Activated naive CD4-positive, alpha-beta T cell treated with anti-CD3 and anti-CD28 coated beads, Interleukin-2, amount 50 U/mL, for 72 hours (primary cell): ENCODE data around the gene TSPAN13. TPM values are rescaled to one million over a fixed set of nuclear protein-coding genes. Genes with fewer than 3 reads are reported as not detected.

ENCODE experiments used
- ATAC-seq, 2 donors: fragments of 150-1000 bp; cut with Tn5 transposase; 2 replicates each; pipeline ENCODE4 v1.10.0; 2021; ENCODE audit warnings: mild to moderate bottlenecking in 2 of 2, moderate library complexity in 2 of 2
- DNase-seq, 2 donors: peaks; one replicate each; pipeline ENCODE4 v3.0.0; 2021 to 2022; ENCODE audit warnings: low spot score in 2 of 2
- H3K27ac Mint-ChIP-seq, 2 donors: one replicate each; pipeline ENCODE4 v1.8.0; 2022; ENCODE audit warnings: mild to moderate bottlenecking in 2 of 2, mixed read lengths in 2 of 2
- H3K36me3 Mint-ChIP-seq, 2 donors: one replicate each; pipeline ENCODE4 v1.8.0; 2022; ENCODE audit warnings: mixed read lengths in 2 of 2
- H3K9me3 Mint-ChIP-seq, 2 donors: one replicate each; pipeline ENCODE4 v1.8.0; 2022; ENCODE audit warnings: mixed read lengths in 2 of 2
- total RNA-seq, 2 donors: library from RNA; stranded (reverse); gene quantifications; one replicate each; pipeline ENCODE4 v1.2.3, GENCODE V29; 2022

TSPAN13 gene
- total RNA-seq, 2 donors from 2014 or later: 0.34 to 1.2 TPM

DNA sequence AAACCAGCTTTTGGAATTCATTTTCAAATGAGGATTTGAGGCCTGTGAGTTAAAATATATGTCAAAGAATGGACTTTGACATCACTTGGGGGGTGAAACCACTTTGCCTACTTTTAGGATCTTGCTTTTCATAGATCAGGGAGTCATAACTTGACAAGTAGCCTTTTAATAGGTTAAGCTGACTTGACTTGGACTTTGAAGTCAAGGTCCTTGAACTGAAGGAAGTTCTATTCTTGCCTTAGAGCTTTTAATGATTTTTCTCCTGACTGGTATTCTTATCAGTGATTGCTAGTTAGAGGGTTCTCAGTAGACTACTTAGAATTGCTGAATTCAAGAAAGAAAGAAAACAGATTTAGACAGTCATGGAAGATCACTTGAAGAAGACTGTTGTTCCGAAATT lies 33.6 kb downstream of the TSPAN13 start:
- H3K36me3 Mint-ChIP-seq: no peaks in the 10 kb centered on the region

DNA sequence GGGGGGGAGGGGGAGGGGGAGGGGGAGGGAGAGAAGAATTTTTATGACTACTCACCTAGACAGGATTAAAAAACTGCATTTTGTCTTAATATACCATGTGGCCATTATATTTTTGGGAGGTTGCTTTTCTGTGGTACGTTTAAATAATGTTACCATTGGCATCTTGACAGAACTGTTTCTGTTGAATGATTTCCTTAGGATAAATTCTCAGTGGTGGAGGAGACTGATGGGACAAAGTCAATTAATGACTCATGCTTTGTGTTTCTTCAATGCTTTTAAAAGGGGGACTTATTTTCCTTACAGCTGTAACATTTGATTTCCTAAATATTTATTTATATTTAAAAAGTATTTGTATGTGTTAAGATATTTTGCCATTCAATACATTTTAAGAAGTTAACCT lies 37.5 kb downstream of the TSPAN13 start:
- Mint-ChIP-seq H3K9me3 (no peaks in the 10 kb centered on the region), H3K27ac (no peak overlapping the region), H3K36me3 (no peaks in the 10 kb centered on the region)
- ATAC-seq (no peak), DNase-seq (no peak)

More for the DNA sequence above, 33.6 kb downstream of the TSPAN13 start:
- no peak for DNase-seq
- ATAC-seq: no peak
- Mint-ChIP-seq H3K9me3 (no peaks in the 10 kb centered on the region), H3K27ac (no peak overlapping the region)

DNA sequence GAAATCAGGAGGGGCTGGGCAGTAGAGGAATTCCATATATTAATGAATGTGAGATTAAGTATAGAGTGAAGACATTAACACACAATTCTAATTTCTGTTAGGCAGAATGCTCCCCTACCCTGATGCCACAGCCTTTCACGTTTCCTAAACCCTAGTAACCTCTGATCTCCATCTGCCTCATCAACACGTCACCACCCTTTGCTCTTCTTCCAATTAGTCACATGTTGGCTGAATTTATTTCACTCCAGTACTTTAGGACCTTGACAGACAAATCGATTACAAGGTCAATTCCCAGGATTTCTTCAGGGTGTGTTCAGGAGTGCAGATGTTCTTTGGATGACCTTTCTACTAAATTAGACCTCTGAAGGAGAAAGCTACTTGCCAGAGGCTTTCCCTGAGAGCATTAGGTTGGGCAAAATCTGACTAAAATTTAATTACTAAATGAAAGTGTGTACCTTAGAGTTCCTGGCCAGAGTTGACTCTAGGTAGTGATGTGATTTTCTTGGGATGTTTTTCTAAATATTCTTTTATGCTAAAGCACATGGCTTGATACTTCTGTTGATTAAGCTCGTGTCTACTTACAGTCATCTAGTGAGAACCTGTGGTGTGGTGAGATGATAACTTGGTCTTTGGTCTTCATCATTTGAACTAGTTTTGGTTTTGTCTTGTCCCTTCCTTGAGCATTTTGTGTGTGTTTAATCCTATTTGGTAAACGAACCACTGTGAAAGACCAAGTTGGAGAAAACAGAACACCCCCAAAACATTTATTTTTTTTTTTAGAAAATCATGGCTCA lies 38.5 kb downstream of the TSPAN13 start:
- H3K36me3 Mint-ChIP-seq: no peaks in the 10 kb centered on the region
- H3K27ac Mint-ChIP-seq: no peak overlapping the region
- H3K9me3 Mint-ChIP-seq: no peaks in the 10 kb centered on the region
- DNase-seq (no peak), ATAC-seq (peak in 1 of 2 donors; percentile 82)

DNA sequence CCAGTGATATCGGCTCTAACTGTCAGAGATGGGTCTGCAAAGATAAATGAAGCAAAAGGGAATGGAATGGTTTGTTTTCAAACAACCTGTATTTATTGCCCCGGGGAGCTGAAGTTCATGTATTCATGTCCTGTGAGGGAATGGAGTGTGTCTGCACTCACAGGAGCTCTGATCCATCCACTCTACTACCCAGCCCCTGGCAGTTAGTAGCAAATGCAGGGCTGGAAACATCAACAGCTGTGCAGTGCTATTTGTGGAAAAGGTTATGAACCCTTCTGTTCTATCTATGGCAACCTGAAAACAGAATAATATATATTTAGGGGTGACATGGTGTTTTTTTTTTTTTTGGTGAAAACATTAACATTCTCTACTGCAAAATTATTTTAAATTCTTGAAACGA lies 41.4 kb downstream of the TSPAN13 start:
- no peak for DNase-seq
- no peaks in the 10 kb centered on the region for H3K36me3 Mint-ChIP-seq
- no peak for ATAC-seq
- no peak overlapping the region for H3K27ac Mint-ChIP-seq
- no peaks in the 10 kb centered on the region for H3K9me3 Mint-ChIP-seq

DNA sequence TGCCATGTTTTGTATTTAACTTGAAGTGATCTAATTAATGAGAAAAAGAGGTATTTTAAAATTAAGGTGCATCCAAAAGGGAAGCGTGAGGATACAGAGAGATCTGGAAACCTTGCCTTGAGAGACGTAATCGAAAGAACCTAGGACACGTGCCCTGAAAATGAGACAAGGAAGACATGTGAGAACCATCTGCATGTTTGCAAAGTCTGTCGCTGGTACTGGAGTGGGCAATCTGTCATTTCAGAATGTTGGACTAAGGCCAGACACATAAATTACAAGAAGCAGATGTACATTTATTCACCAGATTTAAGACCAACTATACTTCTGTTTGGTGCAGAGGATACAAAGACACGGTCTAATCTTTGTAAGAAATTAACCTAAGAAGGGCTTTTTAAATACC lies 42.1 kb downstream of the TSPAN13 start:
- no peak overlapping the region for H3K27ac Mint-ChIP-seq
- H3K9me3 Mint-ChIP-seq: no peaks in the 10 kb centered on the region
- H3K36me3 Mint-ChIP-seq: no peaks in the 10 kb centered on the region
- ATAC-seq (no peak), DNase-seq (no peak)

DNA sequence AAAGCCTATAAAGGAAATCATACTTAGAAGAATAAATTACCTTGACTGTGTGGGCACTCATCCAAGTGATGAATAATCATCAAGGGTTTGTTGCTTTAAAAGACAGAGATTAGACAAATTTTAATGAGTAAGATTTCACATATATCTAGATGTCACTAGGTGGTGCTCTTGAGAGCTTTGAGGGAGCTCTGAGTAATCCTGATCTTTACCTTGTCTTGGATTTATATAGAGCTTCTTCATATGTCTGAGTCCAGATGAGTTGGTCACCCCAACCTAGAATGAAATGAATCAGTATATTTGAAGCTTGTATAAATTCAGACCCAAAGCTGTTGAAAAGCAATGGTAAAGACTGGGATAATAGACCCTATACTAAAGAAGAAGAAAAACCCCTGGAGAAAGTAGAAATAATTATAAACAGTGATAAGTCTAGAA lies 47.6 kb downstream of the TSPAN13 start:
- DNase-seq (no peak), ATAC-seq (peak; percentile 67 to 88)
- no peak overlapping the region for H3K27ac Mint-ChIP-seq
- no peaks in the 10 kb centered on the region for H3K36me3 Mint-ChIP-seq
- H3K9me3 Mint-ChIP-seq: no peaks in the 10 kb centered on the region

DNA sequence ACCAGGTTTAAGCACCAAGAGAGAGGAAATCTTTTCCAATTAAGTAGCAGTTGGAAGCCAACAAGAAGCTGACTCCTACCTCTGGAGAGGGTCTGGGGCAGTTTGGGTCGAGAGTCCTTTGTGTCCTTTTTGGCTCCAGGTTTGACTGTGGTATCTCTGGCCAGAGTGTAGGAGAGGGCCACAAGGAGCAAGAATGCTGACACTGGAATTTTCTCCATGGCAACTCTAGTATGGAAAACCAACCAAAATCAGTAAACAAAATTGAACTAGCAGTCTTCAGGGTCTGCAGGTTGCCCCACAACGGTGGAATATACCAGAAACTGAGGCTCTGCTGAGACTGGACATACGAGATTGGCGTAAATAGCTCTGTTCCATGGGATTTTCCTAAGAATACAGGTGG lies 48.0 kb downstream of the TSPAN13 start:
- no peaks in the 10 kb centered on the region for H3K9me3 Mint-ChIP-seq
- no peak overlapping the region for H3K27ac Mint-ChIP-seq
- no peaks in the 10 kb centered on the region for H3K36me3 Mint-ChIP-seq
- ATAC-seq (no peak), DNase-seq (no peak)

DNA sequence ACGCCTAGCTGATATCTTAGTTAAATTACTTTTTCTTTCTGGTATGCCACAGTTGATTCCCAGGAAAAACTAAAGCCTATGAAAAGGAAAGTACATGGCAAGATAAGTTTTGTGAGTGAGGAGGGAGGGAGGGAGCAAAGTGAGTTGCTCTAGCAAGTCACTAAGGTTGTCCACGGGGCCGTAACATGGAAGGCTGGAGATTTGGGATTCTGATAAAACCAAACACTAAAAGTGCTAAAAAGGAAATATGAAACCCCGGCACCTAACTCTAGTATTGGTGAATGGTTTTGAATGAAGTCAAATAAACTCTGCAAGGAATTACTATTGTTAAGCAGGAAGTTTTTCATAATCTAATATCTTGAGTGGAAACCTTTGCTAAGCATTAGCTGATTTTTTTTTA lies 49.6 kb downstream of the TSPAN13 start:
- no peak overlapping the region for H3K27ac Mint-ChIP-seq
- no peak for DNase-seq

DNA sequence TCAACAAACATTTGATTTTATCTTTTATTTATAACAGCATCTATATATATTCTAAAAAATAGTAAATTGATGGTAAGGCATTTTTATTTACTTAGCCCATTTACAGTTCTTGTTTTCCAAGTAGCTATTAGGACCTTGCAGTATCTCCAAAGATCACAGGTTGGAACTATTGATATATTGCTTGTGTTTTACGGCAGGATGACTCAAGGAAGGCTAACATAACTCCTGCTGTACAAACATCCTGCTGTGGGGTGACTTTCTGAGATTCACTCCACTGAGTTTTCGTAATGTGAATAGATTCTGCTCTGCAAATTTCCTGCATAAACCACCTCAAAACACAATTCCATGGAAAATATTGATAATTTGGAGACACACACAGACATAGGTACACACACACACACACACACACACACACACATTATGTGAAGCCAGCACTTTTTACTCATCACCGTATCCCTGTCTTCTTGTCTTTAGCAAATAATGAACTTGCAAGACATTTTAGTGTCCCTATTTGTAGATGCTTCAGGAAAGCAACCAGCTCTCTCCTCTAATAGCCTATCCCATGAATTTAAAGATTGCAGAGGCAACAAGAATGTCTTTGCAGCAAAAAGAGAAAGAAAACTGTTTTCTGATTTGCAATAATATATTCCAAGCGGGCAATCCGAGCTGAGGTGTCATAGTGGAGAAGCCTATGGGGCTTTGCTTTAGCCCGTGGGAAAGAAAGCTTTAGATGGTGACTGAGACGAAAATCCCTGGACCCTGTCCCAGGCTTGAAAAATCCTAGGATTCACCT lies 50.5 kb downstream of the TSPAN13 start:
- DNase-seq: no peak
- ATAC-seq: no peak
- Mint-ChIP-seq H3K9me3 (no peaks in the 10 kb centered on the region), H3K27ac (no peak overlapping the region), H3K36me3 (no peaks in the 10 kb centered on the region)

More for the DNA sequence above, 49.6 kb downstream of the TSPAN13 start:
- ATAC-seq: no peak
- H3K36me3 Mint-ChIP-seq: no peaks in the 10 kb centered on the region
- H3K9me3 Mint-ChIP-seq: no peaks in the 10 kb centered on the region

DNA sequence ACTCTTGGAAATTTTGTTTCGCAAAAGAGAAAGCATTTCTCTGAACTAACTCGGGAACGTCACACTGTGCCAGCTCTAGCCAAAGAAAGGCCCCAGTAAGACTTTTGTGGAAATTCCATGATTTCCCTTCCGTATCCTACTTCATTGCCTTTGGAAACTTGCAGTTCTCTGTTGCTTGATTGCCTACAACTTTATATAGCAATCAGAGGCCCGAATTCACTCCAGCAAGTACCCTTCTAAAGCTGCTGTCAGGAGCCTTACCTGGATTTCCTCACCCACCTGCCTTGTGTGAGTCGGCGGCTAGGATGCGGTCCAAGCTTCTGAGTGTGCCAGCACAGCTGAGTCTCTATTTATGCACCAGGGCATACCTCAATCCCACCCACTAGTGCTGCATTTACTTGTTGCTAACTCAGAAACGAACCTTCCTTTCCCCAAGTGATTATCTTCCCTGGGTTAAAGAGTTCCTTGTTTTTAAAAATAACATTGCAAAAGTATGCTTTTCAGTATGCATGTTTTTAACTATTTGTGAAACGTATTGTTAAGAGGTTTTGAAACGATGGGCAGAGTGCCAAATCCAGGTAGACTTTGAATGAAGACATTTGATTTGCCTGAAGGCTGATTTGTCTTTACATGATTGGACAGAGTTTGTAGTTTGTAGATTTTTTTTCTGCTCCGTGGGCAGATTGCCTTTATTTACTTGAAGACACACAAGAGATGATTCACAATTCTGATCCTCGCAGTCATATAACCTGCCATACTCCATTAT lies 51.3 kb downstream of the TSPAN13 start, which contains the start of gene AGR2:
AGR2 (minus strand) TSS at position 326 of the 766 bp plus-strand sequence. CDS start 3,203 bp downstream, outside the sequence.
- no peak for DNase-seq
- no peak for ATAC-seq
- Mint-ChIP-seq H3K27ac (no peak within 1 kb of the TSS), H3K9me3 (no peaks in the 10 kb centered on the region), H3K36me3 (no peaks in the 10 kb centered on the region)

DNA sequence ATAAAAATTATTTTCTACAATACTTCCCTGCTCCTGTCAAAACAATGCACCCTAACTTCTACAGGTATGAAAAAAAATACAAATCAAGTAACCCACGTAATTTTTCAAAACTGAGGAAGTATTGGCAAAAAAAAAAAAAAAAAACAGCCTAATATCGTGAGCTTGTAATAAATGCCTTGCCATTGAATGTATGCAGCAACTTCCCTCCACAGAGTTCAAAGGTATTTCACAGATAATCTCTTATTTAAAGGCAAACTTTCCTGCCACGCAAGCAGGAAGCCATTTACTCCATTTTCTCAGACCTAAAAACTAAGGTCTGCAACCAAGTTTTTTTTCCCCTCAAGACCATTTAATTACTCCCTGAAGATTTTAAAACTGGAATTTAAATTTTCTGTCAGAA lies 51.9 kb downstream of the TSPAN13 start:
- ATAC-seq (no peak), DNase-seq (no peak)
- Mint-ChIP-seq H3K27ac (no peak overlapping the region), H3K36me3 (no peaks in the 10 kb centered on the region), H3K9me3 (no peaks in the 10 kb centered on the region)

DNA sequence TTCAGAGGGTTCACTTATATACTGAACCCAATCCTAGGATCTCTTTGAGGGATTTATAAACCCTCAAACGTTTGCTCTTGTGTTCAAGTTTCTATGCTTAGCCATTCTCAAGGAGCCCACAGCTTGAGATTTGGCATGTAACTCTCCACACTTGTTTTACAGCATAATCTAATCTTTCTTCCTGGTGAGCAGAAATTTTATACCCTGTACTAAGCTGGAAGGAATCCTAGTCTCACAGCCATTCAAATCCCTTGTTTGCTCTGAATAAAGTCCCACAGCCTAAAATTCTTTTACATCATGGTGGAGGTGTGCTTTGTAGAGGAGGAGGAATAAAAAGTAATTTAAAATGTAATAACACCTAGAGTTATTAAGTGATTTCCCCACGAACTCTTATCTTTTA lies 56.6 kb downstream of the TSPAN13 start:
- no peak for DNase-seq
- no peak overlapping the region for H3K27ac Mint-ChIP-seq
- no peaks in the 10 kb centered on the region for H3K36me3 Mint-ChIP-seq
- no peaks in the 10 kb centered on the region for H3K9me3 Mint-ChIP-seq
- ATAC-seq: no peak

DNA sequence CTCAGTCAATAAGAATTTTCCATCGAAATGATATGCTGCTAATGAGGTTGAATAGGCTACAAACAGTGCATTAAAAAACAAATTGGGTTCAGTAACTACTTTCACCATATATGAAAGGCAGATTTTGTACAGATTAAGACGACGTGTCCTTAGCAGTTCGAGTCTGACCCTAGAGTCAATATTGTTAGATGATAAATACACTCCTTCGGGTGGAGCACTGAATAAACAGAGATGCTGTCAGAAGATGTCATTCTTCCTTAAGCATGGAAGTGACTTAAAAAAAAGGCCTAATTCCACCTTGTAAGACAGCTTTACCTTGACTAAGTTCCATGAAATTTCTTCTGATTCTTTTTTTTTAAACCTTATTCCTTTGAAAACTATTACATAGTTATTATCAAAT lies 57.0 kb downstream of the TSPAN13 start:
- Mint-ChIP-seq H3K27ac (no peak overlapping the region), H3K36me3 (no peaks in the 10 kb centered on the region), H3K9me3 (no peaks in the 10 kb centered on the region)
- no peak for ATAC-seq
- DNase-seq: no peak

DNA sequence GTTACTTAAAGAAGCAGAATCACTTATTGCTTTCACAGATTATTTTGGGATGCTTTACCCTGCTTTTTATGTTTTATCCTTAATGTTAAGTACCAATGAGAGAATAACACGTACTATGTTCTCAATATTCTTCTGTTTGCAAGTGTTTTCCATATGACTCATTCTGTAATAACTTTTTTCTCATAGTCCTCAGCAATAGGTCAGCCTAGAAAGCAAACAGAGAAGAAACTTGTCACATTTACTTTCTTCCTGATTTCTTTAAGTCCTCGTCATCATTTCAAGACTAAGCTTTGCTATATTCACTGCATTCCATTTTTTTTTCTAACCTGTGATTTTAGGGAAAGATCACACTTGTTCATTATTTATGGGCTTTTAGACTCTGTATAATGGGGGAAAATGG lies 58.0 kb downstream of the TSPAN13 start:
- Mint-ChIP-seq H3K27ac (no peak overlapping the region), H3K9me3 (no peaks in the 10 kb centered on the region), H3K36me3 (no peaks in the 10 kb centered on the region)
- ATAC-seq (no peak), DNase-seq (no peak)

DNA sequence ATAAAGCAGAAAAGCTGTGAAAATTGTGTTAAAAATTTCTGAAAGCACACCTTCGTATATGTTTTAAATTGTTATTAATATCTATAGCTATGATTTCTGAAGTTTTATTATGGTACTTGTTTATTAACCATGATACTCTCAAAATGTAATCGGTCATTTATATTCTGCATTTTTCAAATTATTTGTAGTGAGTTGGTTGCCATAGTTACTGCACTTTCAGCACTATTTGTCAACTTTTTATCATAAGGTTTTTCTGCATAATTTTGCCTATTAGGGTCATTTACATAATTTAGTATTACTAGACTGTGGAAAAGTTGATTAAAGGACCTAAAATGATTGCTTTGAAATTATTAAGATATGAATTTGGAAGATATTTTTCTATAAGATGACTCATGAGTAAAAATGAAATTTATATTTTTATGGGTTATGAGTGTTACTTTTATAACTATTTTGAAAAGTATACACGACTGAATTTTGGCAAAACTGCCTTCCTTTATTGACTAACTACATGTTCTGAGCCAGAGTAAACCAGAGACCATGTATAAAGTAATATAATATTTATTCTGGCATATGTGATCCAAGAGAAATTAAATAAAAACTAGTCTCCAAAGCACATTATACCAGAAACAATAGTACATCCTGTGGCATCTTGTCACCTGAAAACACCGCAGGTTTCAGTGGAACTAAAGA lies 59.1 kb downstream of the TSPAN13 start:
- ATAC-seq: no peak
- no peaks in the 10 kb centered on the region for H3K36me3 Mint-ChIP-seq
- H3K27ac Mint-ChIP-seq: no peak overlapping the region
- no peaks in the 10 kb centered on the region for H3K9me3 Mint-ChIP-seq
- DNase-seq: no peak

DNA sequence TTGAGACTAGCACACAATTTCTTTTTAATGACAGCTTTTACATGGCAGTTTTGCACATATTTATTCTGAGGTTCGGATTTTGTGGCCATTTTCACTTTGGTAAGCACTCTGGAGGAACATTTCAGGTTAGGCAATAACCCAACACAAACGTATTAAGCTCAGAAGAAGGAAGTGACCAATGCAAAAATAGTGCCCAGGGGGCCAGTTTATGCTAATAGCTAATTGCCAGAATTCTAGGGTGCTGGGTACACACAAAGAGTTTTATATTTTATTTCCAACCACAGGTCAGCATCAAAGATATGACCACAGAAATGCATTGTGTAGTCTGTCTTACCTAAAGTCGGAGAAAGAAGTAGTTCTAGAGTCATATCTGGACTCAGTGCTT lies 59.7 kb downstream of the TSPAN13 start:
- no peak for ATAC-seq
- DNase-seq: no peak

More for the DNA sequence above, 59.7 kb downstream of the TSPAN13 start:
- Mint-ChIP-seq H3K27ac (no peak overlapping the region), H3K36me3 (no peaks in the 10 kb centered on the region), H3K9me3 (no peaks in the 10 kb centered on the region)
